NAMALWA (cell line): ENCODE measurements around the gene ADAM12.
"Not testable (repeated sequence)": the region's sequence is repeated elsewhere in the genome, so short reads cannot be mapped to it uniquely, and the experiment has no call there.

Source experiments
- DNase-seq: peaks from one replicate; pipeline ENCODE4 v3.0.0-alpha.2; 2015; ENCODE audit warnings: low spot score

ADAM12 gene

DNA sequence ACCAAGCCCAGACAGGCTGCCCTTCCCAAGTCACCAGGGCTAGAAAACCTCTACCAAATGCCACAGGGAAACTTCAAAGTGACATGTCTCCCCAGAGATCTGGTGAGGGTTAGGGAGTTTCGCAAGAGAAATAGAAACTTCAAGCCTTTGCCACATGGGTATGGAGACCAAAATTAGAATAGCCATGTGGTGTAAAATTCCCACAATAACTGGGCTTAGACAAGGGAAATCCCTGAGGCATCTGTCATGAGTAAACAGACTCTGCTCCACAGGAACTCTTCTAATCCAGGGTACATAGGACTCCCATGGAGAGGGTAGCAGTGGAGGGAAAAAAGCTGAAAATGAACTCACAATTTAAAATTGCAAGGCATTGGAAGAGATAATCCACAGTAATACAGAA is 14.3 kb downstream of the ADAM12 start:
- no peak for DNase-seq

DNA sequence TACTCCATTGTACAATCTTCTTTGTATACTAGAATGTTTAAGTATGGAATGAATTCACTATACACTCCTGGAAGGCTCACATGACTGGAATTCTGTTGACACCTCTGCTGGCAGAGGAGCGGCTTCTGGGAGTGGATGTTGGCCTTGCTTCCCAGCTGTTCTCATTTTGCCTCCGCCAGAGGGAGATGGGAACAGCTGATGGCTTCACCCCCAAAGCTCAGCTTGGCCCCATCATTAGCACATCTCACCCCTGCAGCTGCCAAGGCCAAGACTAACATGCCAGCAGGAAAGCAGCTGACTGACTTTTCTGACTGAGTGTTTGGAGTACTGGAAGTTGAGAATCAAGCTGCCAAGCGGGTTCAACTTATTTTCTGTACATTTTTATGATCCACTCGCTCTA is 15.1 kb downstream of the ADAM12 start:
- DNase-seq = no peak

DNA sequence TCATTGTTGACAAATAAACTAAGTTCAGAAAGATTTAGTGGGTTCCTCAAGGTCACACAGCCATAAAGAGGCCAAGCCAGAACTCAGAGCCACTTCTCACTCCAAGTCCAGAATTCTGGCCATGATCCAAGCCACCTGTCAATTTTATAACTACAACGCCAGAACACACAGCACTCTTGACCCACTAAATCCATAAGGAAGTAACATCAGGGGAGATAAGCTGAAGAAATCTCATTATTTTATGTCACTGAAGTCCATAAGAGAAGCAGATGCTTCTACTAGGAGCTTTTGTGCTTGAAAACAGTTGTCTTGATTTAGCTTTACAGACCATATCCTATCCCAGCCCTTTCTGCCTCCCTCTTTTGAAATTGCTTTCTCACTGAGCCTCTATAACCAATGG is 15.9 kb downstream of the ADAM12 start:
- DNase-seq = no peak

DNA sequence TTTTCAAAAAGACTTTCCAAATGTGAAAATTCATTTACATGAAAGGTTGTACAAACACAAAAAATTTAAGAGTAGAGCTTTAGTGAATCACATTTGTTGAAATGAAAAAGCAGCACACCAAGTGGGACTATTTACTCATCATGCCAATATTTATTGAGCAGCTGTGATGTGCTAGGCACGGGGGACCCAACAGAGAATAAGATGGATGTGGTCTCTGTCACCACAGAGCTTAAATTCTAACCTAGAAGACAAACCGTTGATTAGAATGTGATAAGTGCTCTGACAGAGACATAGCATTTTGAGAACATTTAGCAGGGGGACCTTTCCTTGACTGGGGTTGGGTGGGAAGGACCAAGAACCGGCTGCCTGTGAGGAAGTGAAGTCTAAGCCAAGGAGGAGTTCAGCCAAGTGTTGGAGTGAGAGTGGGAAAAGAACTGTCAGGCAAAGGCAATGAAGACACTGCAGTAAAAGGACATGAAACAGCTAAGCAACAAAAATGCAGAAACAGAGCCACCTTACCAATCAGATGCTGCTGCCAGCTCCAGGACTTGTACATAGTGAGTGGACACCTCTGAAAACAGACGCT is 19.1 kb downstream of the ADAM12 start:
- DNase-seq = no peak

DNA sequence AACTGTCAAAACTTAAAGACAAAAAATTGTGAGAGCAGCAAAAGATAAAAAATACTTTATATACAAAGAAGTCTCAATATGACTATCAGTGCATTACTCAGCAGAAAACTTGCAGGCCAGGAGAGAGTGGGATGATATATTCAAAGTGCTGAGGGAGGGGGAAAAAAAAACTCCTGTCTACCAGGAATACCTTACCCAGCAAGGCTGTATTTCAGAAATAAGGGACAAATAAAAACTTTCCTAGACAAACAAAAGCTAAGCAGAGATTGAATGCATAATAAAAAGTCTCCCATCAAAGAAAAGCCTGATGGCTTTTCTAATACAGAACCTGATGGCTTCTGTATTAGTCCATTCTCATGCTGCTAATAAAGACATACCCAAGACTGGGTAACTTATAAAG is 31.1 kb downstream of the ADAM12 start:
- no peak for DNase-seq

DNA sequence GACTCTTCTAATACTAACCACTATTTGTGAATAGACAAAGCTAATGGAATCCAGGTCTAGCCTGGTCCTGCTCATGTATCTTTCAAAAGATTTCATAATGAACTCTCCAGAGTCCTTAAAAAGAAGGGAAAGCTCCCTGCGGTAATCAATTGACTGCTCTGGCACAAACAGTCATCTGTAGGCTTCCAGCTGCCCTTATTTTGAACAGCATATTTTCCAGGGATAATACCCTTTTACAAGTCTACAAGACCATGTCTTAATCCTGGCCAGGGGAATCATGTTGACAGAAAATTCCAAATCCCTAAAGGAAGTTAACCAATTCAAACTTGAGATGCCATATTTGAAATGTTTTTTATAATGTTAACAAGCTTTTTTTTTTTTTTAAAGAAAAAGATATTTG is 34.6 kb downstream of the ADAM12 start:
- DNase-seq = no peak

DNA sequence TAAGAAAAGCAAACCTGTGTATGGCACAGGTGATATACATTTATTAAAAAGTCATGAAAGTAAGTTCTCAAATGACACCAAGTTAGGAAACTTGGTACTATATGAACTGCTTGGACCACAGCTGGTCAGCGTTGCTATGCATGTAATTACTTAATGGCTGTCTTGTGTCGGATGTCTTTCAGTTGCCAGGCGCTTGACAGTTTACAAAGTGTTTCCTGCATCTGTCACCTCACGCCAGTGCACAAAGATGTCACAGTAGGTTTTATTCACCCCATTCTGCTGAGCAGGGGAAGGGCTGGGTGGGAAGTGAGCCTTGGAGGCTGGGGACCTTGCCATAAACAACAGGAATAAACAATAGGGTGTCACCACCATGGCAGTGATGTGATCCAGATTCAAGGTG is 35.8 kb downstream of the ADAM12 start:
- no peak for DNase-seq

DNA sequence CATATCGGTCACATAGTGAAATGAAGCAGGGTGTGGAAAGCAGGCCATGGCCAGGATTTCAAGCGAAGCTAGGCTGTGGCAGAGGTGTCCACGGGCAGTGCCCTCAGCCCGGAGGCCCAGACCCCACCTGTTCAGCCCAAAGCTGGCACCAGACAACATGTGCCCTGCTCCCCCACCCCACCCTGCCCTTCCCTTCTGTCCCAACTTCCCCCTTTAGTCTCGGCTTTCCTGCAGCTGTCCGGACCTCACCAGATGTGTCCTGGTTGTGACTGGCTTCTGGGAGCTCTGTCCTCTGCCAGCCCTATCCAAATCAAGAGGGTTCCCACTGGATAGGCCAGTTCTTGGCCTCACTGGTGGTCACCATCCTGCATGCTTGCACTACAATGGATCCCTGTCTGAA is 37.3 kb downstream of the ADAM12 start:
- DNase-seq = no peak

DNA sequence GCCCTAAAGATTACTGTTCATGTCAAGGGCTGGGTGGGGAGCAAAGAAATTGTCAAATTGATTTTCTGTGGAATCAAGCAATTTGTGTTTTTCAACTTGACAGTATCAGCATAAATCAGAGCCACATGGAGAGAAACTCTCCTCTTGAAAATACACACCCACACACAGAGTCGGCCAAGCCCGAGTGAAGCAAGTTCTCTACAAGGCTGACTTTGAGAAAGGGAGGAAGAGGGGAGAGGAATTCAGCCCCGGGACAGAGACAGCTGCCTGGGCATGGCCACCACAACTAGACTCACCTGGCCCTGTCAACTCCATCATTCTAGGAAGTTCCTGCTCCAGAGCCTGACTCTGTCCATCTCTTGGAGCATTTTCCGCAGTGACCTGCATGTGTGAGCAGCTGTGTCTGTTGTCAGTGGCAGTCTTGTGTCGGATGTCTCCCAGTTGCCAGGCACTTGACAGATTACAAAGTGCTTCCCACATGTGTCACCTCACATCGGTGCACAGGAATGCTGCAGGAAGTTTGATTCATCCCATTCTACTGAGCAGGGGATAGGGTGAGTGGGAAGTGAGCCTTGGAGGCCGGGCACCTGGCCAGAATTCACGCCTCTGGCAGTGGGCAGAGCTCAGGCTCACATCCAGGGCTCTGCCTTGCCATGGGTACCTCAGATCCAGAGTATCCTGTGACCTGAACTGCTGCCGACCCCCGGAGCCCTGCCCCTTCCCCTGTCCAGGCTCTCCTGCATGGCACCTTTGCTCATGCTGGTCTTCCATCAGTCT is 37.9 kb downstream of the ADAM12 start:
- DNase-seq = no peak

DNA sequence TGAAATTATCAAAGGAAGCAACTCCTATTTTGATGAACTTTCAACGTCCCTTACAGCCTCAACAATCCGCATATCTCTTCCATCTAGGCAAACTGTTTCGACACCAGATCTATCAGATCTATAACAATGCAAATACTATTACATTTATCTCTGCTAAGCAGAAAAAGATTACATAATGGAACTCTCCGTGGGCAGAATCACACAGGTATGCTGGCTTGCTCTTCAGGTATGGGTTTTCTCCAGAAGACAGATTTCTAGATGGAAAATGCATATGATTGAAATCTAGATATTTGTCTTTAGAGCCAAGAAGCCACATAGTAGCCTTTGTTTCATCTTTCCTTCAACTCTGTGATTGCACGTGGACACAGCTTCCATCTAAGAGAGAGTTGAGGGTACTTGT is 38.6 kb downstream of the ADAM12 start:
- no peak for DNase-seq

DNA sequence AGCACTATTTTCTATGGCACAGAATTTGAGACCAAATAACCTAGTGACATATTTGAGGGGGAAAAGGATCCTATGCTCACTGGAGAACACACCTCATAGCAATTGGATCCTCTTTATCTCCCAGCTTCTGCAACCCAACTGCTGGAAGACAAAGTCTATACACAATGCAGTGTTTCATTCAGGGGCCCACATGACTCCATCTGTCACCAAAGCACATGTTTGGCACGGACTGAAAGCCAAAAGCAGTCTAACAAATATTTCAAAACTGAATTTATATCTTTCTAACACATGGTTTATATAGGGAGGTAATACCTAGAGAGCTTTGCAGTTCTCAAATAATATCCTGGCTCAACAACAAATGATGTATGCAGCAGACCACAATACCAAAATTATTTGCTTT is 39.2 kb downstream of the ADAM12 start:
- no peak for DNase-seq

DNA sequence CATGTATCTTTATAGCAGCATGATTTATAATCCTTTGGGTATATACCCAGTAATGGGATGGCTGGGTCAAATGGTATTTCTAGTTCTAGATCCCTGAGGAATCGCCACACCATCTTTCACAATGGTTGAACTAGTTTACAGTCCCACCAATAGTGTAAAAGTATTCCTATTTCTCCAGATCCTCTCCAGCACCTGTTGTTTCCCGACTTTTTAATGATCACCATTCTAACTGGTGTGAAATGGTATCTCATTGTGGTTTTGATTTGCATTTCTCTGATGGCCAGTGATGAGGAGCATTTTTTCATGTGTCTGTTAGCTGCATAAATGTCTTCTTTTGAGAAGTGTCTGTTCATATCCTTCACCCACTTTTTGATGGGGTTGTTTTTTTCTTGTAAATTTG is 44.8 kb downstream of the ADAM12 start:
- DNase-seq = not testable (repeated sequence)

DNA sequence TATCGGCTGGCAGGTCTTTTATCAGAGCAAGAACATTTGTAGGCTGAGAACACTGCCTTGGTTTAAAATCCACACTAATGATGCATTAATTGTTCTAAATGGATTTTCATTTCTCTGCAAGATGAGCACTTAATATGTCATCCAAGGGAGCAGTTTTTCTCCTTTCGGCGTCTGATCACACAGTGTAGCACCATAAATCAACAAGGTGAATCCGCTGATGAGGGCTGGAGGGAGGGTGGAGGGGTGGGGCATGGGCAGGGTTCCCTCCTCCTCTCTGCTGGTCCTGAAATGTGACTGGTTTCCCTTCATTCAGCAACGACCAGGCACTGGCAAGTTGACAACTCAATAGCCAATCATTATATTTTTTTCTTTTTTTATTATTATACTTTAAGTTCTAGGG is 45.6 kb downstream of the ADAM12 start:
- DNase-seq = no peak

DNA sequence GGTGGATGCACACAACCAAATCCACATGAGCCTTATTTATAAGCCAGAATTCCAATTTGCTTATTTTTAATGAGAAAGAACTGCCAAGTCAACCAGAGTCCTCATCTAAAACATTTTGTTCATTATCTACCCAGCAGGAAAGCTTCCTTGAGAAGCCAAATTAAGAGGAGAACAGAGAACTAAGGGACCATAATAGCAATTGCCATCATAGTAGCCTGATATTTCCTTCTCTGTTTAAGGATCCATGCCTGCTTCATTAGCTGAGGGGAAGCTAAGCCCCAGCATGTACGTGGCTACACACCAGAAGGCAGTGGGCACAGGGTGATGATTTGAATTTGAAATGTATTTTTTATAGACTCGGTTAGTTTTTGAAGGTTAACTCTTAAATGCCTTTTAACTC is 46.8 kb downstream of the ADAM12 start:
- no peak for DNase-seq

DNA sequence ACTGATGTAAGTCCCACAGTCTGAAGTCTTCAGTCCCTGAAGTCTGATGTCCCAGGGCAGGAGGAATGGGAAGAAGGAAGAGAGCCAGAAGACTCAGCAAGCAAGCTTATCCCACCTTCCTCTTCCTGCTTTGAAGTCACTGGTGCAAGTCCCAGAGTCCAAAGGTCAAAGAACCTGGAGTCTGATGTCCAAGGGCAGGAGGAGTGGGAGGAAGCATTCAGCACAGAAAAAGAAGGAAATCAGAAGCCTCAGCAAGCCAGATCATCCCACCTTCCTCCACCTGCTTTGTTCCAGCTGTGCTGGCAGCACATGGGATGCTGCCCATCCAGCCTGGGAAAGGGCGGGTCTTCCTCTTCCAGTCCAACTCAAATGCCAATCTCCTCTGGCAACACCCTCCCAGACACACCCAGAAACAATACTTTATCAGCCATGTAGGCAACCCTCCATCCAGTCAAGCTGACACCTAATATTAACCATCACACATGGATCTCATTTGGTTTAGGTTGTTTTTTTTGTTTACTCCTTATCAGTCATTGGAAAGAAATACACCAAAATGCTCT is 50.9 kb downstream of the ADAM12 start:
- no peak for DNase-seq

DNA sequence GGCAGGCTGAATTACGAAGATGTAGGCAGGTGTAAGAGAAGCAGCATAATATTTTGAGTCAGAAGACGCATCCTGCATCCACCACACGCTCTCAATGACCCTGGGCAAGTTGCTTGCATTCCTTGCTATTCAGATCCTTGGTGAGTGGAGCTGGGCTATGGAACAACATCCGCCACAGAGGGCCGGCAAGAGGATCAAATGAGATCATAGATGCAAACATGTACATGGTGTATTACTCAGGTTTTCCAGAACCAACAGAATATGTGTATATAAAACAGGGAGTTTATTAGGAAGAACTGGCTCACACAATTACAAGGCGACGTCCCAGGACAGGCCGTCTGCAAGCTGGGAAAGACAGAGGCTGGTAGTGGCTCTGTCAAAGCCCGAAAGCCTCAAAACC is 51.5 kb downstream of the ADAM12 start:
- no peak for DNase-seq

DNA sequence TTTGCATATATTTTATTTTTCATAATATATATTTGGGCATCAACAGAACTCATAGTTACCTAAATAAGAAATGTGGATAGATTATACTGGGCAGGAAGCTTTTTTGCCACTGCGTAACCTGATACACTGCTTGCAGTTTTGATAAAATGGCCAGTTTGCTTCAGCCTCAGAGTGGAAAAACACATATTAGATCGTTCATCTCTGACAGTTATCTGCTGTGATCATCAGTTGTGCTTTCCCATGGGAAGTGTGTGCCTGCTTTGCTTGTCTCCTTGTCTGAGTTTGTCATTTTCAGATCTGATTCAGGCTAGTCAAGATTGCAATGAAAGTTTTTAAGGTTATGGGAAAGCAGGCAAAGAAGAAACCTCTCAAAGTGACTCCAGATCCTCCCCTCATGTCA is 54.0 kb downstream of the ADAM12 start:
- DNase-seq = no peak

DNA sequence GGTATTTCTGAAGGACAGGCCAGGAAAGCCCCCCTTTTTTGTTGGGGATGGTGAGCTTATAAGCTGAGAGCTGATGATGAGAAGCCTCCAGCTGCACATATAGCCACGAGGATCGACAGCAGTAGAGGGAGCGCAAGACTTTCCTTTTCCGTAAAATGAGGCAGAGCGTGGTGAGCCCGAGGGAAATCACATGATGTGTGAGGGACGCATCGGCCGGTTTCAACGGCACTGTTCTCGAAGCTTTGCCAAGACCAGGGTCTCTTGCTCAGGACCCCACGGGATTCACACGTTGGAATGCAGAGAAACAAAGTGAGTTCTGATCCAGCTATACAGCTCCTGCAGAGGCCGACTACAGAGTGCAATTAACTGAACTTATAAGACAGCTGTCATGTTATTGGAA is 55.7 kb downstream of the ADAM12 start:
- DNase-seq = no peak

DNA sequence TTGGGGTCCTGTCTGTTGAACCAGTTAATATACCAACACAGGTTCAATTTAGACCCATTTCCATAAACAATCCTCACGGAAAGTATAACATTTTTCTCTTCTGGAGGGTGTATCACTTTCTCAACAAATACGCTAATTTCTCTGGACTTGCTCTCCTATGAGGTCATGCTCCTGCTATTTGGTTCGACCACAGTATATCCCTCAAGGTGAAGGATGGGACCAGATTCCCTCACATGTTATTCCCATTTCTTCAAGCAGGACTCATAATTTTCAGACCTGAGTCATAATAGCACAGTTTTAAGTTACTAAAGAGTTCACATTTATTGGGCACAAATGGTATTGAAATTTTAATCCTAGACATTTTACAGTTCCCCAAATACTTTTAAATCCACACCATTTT is 57.2 kb downstream of the ADAM12 start:
- DNase-seq = no peak

DNA sequence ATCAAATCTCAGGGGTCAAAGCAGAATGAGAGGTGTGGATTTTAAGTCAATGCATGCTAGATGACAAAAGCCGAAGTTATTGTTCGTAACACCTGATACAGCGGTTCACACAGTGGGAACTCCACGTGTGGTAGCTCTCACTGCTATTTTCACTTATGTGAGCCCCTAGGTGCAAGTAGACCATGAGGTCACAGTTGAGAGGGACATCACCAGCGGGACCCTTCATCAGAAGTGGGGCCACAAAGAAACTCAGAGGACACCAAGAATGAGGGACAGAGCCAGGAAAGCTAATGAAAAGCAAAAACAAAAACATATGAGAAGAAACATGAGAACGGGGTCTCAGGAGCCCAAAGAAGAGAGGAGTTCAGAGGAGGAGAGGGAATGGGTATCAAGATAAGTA is 63.5 kb downstream of the ADAM12 start:
- no peak for DNase-seq

DNA sequence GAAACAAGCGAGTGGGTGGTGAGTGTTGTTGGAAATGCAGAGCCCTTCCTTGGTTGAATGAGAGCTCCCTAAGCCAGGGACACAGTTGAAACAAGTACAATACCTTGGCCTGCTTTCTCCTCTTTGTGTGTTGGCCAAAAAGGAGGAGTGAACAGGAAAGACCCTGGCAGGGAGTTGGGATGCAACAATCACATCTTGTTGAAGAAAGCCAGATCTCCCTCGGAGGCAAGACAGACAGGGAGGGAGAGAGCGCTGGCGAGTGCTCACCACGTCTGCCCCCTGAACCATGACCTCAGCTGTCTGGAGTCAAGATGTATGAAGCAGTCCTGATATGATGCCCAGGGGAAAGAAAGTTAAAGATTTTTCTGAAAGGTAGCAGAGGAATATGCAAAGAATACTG is 66.8 kb downstream of the ADAM12 start:
- DNase-seq = no peak

DNA sequence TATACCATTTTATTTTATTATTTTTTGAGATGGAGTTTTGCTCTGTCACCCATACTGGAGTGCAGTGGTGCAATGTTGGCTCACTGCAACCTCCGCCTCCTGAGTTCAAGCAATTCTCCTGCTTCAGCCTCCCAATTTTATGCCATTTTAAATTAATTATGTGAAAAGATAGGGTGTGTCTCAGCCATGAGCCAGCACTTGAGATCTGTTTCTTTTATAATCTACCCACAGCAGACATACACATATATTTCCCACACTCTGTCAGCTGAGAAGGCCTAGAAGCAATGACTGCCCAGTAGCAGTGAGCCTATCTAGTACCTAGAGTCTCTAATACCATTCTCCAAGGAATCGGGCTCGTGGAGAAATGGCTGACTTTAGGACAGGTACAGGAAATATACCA is 70.5 kb downstream of the ADAM12 start:
- DNase-seq = no peak

DNA sequence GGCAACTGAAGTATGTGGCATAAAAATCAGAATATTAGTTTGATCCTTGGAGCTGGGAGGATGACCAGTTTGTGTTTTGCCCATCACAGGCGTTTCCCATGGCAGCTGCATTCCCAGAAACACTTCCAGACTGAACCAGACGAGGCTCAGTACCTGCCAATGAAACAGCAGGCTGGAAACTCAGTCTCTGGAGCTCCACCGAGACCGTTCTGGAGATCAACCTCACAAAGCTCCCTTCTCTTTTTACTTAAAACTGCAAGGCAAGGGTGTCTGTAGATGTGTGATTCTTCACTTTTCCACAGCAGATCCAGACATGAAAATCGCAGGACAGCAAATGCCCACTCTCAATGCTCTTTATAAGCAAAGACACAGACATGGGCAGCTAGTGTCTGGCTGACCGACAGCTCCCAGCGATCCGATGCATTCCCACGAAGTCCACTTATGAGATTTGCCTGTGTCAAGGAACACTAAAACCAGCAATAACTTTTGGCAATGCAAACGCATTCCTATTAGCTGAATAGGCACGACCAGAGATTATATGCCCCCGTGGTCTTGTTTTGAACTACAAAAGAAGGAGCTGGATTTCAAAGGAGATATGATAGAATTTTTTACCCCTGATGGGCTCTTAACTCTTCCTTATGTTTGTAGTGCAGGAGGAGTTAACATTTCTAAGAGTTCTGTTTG is 72.6 kb downstream of the ADAM12 start:
- no peak for DNase-seq
